HL-60 (cell line): ENCODE results near the gene INSRR.

Source experiments
- DNase-seq, 2 experiments: peaks; one replicate each; pipeline ENCODE4 v3.0.0-alpha.2; 2010 to 2020; ENCODE audit warnings: low read depth in 1 of 2, low spot score in 1 of 2
- H3K27ac ChIP-seq: fragments of 250-450 bp; sonication (Bioruptor Pico); replicated peaks from 2 replicates; pipeline ENCODE4 v1.5.1; 2020; ENCODE audit warnings: mild to moderate bottlenecking, moderate library complexity
- H3K27me3 ChIP-seq: fragments of 250-450 bp; sonication (Bioruptor Pico); 2 replicates; pipeline ENCODE4 v1.5.1; 2021; ENCODE audit warnings: mild to moderate bottlenecking, moderate library complexity; ENCODE audit not compliant: insufficient read depth, poor library complexity, severe bottlenecking
- H3K4me3 ChIP-seq: replicated peaks from 2 replicates; pipeline ENCODE4 v1.5.1; 2011; ENCODE audit warnings: mild to moderate bottlenecking, control low read depth, low read length; ENCODE audit not compliant: insufficient read depth
- CTCF ChIP-seq: IDR thresholded peaks from one replicate; pipeline ENCODE4 v1.5.1; 2011; ENCODE audit warnings: low read length, control low read depth, inconsistent platforms; ENCODE audit not compliant: insufficient read depth
- GABPA ChIP-seq: IDR thresholded peaks from 2 replicates; pipeline ENCODE4 v1.6.1; 2012; ENCODE audit warnings: low read depth
- POLR2AphosphoS5 ChIP-seq: IDR thresholded peaks from 2 replicates; pipeline ENCODE4 v1.6.1; 2012; ENCODE audit warnings: low read depth
- REST ChIP-seq: IDR thresholded peaks from 2 replicates; pipeline ENCODE4 v1.6.1; 2012; ENCODE audit warnings: low read depth; ENCODE audit not compliant: insufficient replicate concordance
- SPI1 ChIP-seq: IDR thresholded peaks from 2 replicates; pipeline ENCODE4 v1.6.1; 2012; ENCODE audit warnings: low read depth, mild to moderate bottlenecking, borderline replicate concordance

INSRR gene

GRCh38 chr1:156807627-156808026 is 51.3 kb downstream of the INSRR start:
- no peaks in the 10 kb centered on the region for H3K27me3 ChIP-seq
- H3K27ac ChIP-seq, result no peak overlapping the region
- no peak overlapping the region for H3K4me3 ChIP-seq
- no peak for DNase-seq
- TF ChIP-seq POLR2AphosphoS5 (no peak), GABPA (no peak), SPI1 (no peak), REST (no peak), CTCF (no peak)

- Histone ChIP-seq H3K27ac (no peak overlapping the region), H3K27me3 (no peaks in the 10 kb centered on the region)
- DNase-seq, result no peak
These were observed 52.1 kb downstream of the INSRR start for GRCh38 chr1:156806512-156807440.

More at GRCh38 chr1:156806512-156807440, 52.1 kb downstream of the INSRR start:
- H3K4me3 ChIP-seq, result no peak overlapping the region
- TF ChIP-seq REST (no peak), CTCF (no peak), POLR2AphosphoS5 (no peak), GABPA (no peak), SPI1 (no peak)
